Tibial nerve (tissue), 3 donors: ENCODE measurements around the gene RANBP9.

ENCODE experiments used
- CTCF ChIP-seq, 5 experiments: fragments of 200-600 bp in 3 of 5; fragments of 450-650 bp in 2 of 5; sonication (generic) in 3 of 5; IDR thresholded peaks; one replicate each; pipeline ENCODE4 v1.5.1; 2016 to 2019; ENCODE audit warnings: antibody characterized with exemption in 5 of 5, mild to moderate bottlenecking in 3 of 5, moderate library complexity in 2 of 5
- POLR2A ChIP-seq, 2 donors: fragments of 450-650 bp; IDR thresholded peaks; one replicate each; pipeline ENCODE4 v1.6.1; 2017; ENCODE audit warnings: antibody characterized with exemption in 2 of 2, mild to moderate bottlenecking in 2 of 2, moderate library complexity in 2 of 2

DNA sequence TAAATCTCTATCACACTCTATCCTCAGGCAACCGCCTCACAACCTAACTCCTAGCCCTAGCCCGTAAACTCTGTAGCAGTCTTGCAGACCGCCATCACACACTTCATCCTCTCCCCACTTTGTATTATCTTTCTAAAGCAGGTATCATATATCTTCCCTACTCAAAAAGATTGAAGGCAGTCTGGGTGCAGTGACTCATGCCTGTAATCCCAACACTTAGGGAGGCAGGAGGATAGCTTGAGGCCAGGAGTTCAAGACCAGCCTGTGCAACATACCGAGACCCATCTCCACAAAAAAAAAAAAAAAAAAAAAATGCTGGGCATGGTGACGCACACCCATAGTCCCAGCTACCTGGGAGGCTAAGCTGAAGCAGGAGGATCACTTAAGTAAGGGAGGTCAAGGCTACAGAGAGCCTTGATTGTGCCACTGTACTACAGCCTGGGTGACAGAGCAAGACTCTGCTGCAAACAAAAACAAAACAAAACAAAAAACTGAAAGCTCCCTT, 22.9 kb downstream of the RANBP9 start:
- no peak for TF ChIP-seq CTCF (IDR thresholded peaks at IDR 0.05)
- no peak for TF ChIP-seq POLR2A (IDR thresholded peaks at IDR 0.05)
